Stimulated activated CD8-positive, alpha-beta memory T cell treated with anti-CD3 and anti-CD28 coated beads, Interleukin-12 subunit alpha, Interleukin-12 subunit beta, amount 100 ng/mL, for 24 hours (primary cell): Measurements from ENCODE around the gene KIF3C.
"Not testable (repeated sequence)": the region's sequence is repeated elsewhere in the genome, so short reads cannot be mapped to it uniquely, and the experiment has no call there.

Experiments
- DNase-seq: peaks from one replicate; pipeline ENCODE4 v3.0.0-alpha.2; 2020; ENCODE audit errors: extremely low read depth

The KIF3C gene

DNA sequence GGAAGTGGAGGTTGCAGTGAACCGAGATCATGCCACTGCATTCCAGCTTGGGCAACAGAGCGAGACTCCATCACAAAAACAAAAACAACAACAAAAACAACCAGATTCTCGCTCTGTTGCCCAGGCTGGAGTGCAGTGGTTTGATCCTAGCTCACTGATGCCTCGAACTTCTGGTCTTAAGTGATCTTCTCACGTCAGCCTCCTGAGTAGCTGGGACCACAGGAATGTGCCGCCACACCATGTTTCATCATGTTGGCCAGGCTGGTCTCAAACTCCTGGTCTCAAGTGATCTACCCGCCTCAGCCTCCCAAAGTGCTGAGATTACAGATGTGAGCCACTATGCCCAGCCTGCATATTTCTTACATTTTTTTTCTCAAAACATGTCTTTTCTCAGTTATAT is 64.9 kb downstream of the KIF3C start:
- not testable (repeated sequence) for DNase-seq

DNA sequence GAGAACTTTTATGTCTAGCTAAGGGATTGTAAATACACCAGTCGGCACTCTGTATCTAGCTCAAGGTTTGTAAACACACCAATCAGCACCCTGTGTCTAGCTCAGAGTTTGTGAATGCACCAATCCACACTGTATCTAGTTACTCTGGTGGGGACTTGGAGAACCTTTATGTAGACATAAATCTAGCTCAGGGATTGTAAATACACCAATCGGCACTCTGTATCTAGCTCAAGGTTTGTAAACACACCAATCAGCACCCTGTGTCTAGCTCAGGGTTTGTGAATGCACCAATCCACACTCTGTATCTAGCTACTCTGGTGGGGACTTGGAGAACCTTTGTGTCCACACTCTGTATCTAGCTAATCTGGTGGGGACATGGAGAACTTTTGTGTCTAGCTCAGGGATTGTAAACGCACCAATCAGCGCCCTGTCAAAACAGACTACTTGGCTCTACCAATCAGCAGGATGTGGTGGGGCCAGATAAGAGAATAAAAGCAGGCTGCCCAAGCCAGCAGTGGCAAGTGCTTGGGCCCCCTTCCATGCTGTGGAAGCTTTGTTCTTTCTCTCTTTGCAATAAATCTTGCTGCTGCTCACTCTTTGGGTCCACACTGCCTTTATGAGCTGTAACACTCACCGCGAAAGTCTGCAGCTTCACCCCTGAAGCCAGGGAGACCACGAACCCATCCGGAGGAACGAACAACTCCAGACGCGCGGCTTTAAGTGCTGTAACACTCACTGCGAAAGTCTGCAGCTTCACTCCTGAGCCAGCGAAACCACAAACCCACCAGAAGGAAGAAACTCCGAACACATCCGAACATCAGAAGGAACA is 66.1 kb downstream of the KIF3C start:
- not testable (repeated sequence) for DNase-seq

DNA sequence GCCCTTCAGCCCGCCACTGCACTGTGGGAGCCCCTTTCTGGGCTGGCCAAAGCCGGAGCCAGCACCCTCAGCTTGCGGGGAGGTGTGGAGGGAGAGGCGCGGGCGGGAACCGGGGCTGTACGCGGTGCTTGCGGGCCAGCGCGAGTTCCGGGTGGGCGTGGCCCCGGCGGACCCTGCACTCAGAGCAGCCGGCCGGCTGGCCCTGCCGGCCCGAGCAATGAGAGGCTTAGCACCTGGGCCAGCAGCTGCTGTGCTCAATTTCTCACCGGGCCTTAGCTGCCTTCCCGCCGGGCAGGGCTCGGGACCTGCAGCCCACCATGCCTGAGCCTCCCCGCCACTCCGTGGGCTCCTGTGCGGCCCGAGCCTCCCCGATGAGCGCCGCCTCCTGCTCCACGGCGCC is 66.9 kb downstream of the KIF3C start:
- DNase-seq = not testable (repeated sequence)

DNA sequence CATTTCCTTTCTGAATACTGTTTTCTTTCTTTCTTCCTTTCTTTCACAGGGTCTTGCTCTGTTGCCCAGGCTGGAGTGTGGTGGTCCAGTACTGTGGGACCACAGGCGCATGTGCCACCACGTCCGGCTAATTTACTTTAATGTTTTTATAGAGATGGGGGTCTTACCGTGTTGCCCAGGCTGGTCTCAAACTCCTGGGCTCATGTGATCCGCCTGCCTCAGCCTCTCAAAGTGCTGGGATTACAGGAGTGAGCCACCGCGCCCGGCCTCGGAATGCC is 68.7 kb downstream of the KIF3C start:
- DNase-seq = not testable (repeated sequence)

DNA sequence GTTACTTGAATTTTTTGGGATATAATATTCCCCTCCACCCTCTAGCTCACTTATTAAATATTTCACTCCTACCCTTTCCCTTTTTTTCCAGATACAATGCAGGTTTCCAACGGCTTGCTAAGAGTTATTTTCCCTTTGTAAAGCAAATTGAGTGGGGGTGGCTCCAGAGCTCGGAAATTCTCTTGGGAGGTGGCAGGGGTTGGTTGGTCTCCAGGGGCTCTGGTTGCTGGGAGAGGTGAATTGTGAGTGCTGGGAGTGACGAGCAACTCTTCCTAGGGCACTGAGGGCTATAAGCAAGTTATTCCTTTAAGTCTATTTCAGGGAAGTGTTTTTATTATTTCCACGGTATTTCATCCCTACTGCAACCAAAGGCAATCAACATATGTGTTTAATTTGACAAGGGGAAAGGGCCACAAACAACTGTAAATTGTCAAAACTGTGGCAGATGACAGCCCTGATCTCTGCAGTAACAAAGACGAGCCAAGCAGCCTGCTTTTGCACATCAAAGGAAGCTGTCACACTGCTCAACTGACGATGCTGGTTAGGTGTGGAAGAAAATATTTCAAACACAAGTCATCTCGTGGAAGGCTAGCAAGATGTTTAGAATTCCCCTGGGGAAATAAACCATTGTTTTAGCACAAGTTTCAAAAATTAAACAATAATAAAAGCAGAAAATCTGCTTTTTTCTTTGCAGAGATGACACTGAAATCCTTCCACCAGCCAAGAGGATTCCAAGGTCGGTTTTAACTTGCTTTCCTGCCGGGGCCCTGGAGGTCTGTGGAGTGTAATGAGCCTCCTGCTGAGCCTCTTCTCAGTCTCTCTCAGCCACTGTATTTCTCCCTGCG is 69.2 kb downstream of the KIF3C start:
- DNase-seq = no peak

DNA sequence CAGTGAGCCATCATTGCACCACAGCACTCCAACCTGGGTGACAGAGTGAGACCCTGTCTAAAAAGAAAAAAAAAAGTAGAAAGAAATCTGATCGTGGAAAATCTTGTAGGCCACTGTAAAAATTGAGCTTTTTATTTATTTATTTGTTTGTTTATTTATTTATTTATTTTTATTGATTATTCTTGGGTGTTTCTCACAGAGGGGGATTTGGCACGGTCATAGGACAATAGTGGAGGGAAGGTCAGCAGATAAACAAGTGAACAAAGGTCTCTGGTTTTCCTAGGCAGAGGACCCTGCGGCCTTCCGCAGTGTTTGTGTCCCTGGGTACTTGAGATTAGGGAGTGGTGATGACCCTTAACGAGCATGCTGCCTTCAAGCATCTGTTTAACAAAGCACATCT is 72.7 kb downstream of the KIF3C start:
- not testable (repeated sequence) for DNase-seq

DNA sequence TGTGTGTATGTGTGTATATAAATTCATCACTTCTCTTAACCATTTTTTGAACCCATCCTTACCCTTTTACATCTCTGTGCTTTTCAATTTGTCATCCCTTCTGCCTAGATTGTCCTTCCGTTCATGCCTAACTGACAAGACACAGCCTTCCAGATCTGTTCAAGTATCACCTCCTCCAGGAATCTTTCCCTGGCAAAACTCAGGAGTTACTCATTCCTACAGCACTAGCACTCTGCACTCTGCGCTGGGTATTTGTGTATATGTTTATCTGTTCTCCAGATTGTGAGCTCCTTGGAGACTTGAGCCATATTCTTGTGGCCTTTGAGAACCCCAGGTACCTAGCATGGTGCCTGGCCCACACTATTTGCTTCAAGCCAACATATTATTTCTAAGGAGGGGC is 77.2 kb downstream of the KIF3C start:
- DNase-seq = no peak

DNA sequence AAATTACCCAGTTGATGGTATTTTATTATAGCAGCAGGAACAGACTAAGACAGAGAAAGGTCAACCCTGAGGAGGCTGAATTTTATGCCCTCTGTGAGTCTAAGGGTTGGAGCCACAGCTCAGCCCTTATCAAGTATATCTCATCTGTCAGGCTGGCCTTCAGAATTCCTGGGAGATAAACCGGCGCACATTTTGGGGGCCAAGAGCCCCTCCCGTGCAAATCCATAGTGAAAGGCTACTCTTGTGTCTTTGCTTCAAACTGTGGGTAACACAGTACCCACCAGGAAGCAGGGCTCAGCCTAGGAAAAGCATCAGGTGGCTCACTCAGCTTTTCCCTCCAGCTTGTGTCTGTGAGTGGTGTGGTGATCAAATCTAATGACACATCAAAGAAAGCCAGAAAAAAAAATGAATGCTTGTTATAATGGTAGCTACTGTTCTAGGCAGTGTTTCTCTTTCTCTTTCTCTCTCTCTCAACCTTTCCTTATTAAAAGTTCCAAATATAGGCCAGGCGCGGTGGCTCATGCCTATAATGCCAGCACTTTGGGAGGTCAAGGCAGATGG is 79.0 kb downstream of the KIF3C start:
- no peak for DNase-seq

DNA sequence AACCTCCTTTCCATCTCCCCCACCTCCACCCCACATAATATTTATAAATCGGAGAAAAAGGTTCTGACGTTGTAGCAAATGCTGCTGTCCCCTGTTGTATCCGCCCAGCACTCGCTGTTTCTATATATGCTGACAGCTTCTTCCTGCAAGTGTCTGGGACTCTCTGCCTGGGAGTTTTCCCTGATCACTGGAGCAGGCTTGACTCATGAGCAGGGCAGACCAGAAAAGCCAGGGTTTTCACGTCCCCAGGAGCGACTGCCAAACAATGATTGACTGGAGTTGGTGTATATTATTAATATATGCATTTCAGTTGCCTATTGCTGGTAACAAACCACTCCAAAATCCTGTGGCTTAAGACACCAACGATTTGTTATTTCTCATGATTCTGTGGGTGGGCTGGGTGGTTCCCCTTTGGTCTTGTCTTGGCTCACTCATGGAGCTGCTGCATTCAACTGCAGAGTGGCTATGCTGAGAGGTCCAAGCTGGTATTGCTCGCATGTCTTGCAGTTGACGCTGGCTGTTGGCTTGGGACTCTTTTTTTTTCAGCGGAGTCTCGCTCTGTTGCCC is 82.8 kb downstream of the KIF3C start:
- no peak for DNase-seq

DNA sequence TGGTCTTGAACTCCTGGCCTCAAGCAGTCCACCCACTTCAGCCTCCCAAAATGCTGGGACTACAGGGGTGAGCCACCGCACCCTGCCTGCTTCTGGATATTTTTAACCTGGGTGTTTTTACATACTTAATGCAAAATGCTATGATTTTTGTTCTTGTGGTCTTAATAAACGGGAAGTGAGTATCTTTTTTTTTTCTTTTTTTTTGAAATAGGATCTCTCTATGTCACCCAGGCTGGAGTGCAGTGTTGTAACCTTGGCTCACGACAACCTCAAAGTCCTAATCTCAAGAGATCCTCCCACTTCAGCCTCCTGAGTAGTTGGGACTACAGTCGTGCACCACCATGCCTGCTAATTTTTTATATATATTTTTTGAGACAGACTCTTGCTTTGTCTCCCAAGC is 84.8 kb downstream of the KIF3C start:
- no peak for DNase-seq

DNA sequence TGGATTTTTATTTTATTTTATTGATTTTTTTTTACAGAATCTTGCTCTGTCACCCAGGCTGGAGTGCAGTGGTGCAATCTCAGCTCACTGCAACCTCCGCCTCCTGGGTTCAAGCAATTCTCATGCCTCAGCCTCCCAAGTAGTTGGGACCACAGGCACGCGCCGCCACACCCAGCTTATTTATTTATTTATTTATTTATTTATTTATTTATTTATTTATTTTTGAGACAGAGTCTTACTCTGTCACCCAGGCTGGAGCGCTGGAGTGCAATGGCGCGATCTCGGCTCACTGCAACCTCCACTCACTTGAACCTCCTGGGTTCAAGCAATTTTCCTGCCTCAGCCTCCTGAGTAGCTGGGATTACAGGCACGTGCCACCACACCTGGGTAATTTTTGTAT is 86.0 kb downstream of the KIF3C start:
- not testable (repeated sequence) for DNase-seq

DNA sequence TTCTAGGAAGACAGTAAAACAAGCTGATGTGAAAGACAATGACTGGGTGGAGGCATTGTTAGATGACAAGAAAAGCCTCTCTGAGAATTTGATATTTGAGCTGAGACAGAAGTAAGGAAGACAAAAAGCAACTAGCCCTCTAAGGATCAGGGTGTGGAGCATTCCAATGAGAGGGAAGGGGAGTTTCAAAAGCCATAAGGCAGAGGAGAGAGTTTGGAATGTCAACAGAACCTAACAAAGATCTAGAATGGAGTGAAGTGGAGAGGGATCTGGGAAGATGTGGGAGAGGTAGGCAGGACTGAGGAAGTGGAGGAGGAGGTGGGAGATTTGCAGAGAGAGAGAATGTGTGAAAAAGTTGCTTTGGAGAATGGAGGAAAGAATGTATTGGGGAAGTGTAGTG is 86.7 kb downstream of the KIF3C start:
- no peak for DNase-seq

DNA sequence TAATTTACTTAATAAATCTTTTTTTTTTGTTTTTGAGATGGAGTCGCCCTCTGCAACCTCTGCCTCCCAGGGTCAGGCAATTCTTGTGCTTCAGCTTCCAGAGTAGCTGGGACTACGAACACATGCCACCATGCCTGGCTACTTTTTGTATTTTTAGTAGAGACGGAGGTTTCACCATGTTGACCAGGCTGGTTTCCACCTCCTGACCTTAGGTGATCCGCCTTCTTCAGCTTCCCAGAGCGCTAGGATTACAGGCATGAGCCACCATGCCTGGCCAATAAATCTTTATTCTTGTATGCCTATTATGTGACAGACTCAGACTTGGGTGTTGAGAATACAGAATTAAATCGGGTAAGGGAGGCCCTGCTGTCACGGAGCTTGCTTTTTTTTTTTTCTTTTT is 87.3 kb downstream of the KIF3C start:
- DNase-seq = no peak

DNA sequence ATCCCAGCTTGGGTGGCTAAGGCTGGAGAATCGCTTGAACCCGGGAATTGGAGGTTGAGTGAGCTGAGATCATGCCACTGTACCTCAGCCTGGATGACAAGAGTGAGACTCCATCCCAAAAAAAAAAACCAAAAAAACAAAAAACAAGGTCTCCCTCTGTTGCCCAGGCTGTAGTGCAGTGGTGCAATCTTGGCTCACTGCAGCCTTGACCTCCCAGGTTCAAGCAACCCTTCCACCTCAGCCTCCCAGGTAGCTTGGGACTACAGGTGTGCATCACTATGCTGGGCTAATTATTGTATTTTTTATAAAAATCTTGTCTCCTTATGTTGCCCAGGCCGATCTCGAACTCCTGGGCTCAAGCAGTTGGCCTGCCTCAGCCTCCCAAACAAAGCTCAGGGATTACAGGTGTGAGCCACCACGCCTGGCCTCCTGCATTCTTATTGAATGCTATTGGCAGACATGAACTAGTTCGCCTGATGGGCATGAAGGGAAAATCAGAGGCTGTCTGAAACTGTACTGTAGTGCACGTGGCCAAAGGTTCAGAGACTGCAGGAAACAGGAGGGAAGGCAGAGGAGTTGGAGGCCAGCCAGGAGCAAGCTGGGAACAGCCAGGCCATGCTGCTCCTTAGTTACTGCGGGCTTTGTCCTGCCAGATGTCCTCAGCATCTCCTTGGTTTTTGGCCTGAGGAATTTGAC is 88.0 kb downstream of the KIF3C start:
- no peak for DNase-seq

DNA sequence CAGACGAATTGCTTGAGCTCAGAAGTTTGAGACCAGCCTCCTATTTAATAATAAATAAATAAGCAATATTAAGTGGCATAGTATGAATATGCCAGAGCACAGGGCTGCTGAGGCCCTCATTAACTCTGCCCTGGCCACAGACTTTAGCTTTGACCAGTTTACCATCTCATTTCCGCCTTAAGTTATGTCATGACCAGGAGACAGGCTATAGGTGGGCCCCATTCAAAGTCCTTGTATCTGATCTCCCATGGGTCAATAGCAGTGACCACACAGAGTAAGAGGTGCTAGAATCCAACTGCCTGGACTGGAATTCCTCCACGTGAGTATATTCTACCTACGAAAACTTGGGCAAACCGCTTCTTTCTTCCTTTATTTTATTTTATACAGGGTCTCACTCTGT is 90.6 kb downstream of the KIF3C start:
- DNase-seq = no peak

DNA sequence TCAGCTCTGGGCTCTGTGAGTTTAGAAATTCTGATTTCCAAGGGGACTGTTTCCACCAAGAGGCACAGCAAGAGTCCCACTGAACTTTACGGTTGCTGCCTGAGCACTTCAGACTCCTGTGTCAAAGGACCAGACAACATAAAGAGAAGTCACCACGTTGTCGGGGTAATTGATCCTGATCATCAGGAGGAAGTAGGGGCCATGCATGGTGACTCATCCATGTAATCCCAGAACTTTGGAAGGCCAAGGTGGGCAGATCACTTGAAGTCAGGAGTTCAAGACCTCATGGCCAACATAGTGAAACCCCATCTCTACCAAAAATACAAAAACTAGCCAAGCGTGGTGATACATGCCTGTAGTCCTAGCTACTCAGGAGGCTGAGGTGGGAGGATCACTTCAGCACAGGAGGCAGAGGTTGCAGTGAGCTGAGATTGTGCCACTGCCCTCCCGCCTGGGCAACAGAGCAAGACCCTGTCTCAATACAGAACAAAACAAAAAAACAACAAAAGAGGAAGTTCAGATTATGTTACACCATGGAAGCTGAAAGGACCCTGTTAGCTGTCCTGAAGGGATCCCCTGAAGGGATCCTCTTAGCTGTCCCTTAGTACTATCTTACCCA is 94.6 kb downstream of the KIF3C start:
- no peak for DNase-seq

DNA sequence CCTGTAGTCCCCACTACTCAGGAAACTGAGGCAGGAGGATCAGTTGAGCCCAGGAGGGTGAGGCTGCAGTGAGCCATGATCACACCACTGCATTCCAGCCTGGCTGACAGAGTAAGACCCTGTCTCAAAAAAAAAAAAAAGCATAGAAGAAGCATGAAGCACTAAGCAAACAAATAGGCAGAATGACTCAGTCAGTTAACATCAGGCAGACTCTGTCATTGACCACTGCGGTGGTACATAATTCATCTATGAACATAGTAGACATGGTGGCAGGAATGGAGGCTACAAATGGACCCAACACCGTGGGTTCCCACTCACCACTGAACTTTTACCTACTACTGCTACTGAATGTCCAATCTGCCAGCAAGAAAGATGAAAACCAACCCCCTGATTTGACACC is 96.4 kb downstream of the KIF3C start:
- DNase-seq = no peak

DNA sequence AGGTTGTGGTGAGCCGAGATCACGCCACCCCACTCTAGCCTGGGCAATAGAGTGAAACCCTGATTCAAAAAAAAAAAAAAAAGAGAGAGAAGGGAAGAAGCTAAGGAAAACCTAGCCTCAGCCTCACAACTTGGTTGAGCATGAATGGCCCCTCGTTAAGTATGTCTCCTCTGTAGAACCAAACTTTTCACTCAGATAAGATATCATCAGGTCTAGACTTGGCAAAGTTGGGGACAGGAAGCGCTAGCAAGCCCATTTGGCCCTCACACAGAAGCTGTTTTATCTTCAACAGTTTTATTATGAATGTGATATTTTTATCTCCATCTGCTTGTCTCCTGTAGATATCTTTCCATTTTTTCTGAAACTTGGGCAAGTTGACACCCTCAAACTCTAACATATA is 100.5 kb downstream of the KIF3C start:
- no peak for DNase-seq

DNA sequence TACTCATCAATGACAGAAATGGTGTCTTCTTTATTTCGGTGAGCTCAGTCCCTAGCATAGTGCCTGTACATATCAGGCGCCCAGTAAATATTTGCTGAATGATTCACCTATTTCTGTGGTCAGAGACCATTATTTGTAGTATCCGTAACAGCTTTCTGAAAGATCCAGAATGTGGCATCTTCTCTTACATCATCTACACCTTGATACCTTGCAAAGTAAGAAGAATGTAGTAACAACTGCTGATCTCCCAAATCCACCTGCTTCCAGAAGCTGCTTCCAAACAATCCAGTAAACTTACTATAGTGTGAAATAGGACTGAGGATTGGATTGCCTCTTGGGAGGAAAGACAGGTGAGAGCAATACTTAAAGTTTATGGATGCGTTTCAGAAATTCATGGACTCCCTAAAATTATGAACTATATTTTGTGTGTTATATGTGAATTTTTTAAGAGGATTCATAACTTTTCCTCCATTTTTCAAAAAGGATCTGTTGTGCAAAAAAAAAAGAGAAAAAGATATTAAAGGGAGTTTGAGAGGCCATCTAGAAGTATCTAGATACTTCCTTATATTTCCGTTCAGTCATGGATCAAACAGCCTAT is 103.1 kb downstream of the KIF3C start:
- no peak for DNase-seq

DNA sequence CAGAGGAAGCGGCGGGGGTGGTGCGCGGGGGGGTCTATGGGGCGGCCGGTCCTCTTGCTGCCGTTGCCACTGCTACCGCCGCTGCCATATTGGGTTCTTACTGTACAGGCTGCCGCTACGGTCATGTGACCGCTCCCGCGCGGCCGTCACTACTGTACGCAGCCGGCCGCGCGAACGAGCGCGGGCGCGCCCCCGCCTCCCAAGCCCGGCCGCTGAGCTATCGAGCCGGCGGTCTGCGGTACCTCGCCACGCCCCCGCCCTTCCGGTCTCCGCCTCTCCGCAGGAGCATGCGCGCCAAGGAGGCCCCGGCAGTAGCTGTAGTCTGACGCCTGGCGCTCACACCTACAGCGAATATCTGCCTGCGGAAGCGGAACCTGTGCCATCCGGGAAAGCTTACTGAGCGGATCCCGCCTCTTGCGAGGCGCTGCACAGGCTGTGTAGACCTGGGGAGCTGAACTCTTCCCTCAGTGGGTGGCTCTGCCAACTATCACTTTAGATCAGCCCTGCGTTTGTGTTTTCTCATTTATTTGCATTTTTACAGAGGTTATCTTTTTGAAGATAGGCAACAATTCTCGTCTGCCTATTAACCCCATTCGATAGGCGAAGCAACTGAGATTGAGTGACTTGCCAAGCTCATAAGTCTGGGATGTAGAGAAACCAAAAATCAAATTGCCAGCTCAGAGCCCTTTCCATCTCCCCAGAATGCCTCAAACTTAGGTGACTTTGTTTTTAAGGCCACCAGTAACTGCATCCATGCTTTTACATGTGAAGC is 103.8 kb downstream of the KIF3C start, which contains the start of gene ASXL2:
Gene ASXL2 (minus strand): TSS at position 127 of the 772 bp plus-strand sequence. CDS start 265 bp downstream, outside the sequence.
- peak; percentile 95 for DNase-seq
